SKM-1 treated with dmso at 0.1 percent for 144 hours (cell line): ENCODE measurements around the gene ASTE1.
"Not testable (repeated sequence)": the region's sequence is repeated elsewhere in the genome, so short reads cannot be mapped to it uniquely, and the experiment has no call there.

ENCODE experiments used
- DNase-seq: peaks from one replicate; lab custom pipeline; 2025; ENCODE audit not compliant: unreplicated experiment; lab: John Stamatoyannopoulos, UW

ASTE1 gene

DNA sequence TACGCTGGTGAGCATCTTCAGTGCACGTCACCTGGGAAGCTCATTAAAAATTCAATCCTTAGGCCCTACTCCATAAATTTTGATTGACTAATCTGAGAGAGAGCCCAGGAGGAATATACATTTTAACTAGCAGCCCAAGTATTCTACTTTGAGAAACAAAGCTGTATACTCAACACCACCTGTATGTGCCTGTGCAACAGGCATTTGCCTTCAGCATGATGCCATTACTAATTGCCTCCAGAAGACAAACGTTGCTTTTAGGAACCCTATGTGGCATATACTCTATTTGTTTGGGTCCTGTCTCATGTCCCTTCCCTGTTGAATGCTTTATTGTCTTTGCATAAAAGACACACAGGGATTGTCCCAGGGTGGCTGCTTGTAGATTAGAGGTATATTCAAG is 7.7 kb downstream of the ASTE1 start:
- DNase-seq, result no peak

- DNase-seq, result no peak
Observed at GRCh38 chr3:131009698-131010097, 16.9 kb downstream of the ASTE1 start.

DNA sequence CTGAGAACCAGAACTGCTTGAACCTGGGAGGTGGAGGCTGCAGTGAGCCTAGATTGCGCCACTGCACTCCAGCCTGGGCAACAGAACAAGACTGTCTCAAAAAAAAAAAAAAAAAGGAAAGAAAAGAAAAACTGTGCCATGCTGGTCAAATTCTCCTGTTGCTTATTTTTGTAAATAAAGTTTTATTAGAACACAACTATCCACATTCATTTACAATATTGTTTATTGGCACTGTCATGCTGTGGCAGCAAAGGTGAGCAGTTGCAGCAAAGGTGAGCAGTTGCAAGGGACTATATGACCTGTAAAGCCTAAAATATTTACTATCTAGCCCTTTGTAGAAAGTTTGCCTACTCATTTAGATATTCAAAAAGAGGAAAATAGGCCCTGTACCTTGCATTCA is 18.3 kb downstream of the ASTE1 start:
- no peak for DNase-seq

DNA sequence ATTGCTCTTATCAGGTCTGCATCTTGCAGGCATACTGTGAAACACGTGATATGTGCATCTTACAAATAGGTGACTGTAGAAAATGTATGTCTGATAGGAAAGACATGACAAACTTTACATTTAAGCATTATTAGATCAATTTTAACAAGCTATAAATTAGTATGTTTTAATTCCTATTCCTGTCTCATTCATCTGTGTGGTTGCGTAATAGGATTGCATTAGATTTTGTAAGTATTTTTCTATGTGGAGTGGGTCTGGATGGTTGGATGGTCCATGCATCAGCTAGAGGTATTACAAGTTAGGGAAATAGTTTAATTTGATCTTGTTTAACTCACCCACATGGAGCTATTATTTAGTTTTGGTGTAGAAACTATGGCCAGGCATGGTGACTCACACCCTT is 18.8 kb downstream of the ASTE1 start:
- no peak for DNase-seq

DNA sequence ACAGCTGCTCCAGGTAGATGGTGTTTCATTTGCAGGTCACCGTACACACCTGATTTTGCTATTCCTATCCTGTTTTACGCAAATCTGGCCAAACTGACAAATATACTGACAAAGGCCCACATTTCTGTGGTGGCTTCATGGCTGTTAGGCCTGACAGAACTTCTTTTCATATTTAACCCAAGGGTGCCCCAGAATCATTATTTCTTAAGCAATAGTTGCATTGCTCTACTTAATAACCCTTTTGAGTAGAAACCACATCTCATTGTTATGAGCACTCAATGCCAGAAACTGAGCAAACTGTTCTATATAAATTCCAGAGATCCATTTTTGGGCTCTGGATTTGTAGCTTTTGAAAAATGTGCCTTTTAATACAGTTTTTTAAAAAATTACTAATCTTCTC is 19.4 kb downstream of the ASTE1 start:
- DNase-seq, result no peak

GRCh38 chr3:131004603-131005002 is 22.0 kb downstream of the ASTE1 start:
- no peak for DNase-seq

DNA sequence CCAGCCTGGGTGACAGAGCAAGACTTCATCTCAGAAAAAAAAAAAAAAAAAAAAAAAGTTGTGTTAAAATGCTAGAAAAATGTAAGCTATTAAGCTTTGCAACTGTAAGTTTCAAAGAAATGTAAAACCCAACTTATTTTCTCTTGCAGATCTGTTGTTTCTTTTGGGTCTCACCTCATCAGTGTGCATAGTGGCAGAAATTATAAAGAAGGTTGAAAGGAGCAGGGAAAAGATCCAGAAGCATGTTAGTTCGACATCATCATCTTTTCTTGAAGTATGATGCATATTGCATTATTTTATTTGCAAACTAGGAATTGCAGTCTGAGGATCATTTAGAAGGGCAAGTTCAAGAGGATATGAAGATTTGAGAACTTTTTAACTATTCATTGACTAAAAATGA is 25.6 kb downstream of the ASTE1 start:
- DNase-seq, result no peak

GRCh38 chr3:130997289-130997688 is 29.3 kb downstream of the ASTE1 start:
- peak; percentile 40 for DNase-seq

DNA sequence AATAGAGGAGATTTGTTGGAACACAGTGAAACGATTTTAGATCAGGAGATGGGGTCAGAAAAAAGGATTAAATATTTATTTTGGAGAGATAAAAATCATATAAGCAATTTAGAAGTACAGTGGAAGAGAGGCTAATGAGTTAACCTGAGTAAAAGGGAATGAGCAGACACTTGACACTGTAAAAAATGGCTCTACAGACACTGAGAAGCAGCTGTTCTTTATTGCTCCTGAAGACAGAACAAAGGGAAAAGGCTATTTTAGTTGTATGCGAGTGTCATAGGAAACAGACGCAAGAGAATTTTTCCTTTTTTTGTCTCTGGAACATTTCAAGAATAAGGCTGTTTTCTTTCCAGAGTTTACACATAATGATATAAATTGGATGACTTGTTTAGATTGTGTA is 34.3 kb downstream of the ASTE1 start:
- DNase-seq, result no peak

DNA sequence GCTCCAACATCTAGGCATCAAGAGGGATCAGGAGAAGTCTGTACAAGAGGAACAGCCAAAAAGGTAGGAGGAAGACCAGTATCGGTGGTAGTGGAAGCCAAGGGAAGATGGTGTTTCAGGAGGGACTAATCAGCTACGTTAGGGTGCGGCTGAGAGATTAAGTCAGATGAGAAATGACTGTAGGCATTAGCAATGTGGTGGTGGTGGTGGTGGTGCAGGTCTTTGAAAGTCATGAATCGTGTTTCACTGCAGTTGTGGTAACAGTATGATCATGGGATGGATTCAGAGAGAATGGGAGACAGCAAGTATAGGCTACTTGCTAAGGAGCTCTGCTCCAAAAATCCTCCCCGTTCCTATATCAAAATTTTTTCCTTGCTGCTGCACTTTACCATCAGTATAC is 35.5 kb downstream of the ASTE1 start:
- no peak for DNase-seq

- DNase-seq, result no peak
Observed at GRCh38 chr3:130990282-130990681, 36.3 kb downstream of the ASTE1 start.

- DNase-seq, result no peak
Observed at GRCh38 chr3:130981469-130981868, 45.2 kb downstream of the ASTE1 start.

GRCh38 chr3:130979117-130979516 is 47.5 kb downstream of the ASTE1 start:
- DNase-seq, result no peak

- DNase-seq, result no peak
Observed at GRCh38 chr3:130976706-130977105, 49.9 kb downstream of the ASTE1 start.

DNA sequence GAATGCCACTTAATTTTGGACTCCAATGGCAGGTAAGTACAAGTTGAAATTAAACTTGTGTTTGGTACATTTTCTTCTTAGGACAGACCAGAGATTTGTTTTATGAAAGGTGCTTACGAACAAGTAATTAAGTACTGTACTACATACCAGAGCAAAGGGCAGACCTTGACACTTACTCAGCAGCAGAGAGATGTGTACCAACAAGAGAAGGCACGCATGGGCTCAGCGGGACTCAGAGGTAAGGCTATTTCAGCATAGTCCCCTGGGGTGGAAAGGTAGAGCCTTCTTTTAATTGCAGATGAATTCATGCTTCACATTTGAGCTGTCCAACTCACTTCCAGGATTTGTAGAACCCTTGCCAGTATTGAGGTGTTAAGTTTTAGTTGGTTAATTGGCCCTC is 51.4 kb downstream of the ASTE1 start:
- no peak for DNase-seq

DNA sequence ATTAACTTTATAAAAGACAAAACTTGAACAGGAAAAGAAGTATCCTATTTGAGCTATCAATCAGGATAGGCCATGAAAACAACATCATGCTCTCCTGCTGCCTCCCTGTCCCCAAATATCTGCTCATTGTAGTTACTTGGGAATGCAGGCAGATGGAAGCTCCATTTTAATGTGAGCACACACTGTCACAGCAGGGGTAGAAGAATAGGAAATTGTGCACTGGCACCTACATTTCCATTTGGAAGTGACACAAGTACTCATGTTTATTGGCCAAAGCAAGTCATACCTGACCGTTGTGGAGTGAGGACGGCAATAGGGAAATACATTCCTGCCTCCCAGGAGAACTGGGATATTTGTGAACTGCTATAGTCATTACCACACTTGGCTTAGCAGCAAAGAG is 52.4 kb downstream of the ASTE1 start:
- no peak for DNase-seq

GRCh38 chr3:130973406-130973805 is 53.2 kb downstream of the ASTE1 start:
- DNase-seq, result no peak

DNA sequence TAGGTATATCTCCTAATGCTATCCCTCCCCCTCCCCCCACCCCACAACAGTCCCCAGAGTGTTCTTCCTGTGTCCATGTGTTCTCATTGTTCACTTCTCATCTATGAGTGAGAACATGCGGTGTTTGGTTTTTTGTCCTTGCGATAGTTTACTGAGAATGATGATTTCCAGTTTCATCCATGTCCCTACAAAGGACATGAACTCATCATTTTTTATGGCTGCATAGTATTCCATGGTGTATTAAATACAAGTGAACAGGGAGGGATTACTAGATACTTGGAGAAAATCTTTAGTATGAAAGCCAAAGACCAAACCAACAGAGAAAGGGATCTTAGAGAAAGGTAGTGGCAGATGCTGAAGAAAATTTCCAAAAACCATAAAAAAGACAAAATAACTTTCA is 54.0 kb downstream of the ASTE1 start:
- not testable (repeated sequence) for DNase-seq

DNA sequence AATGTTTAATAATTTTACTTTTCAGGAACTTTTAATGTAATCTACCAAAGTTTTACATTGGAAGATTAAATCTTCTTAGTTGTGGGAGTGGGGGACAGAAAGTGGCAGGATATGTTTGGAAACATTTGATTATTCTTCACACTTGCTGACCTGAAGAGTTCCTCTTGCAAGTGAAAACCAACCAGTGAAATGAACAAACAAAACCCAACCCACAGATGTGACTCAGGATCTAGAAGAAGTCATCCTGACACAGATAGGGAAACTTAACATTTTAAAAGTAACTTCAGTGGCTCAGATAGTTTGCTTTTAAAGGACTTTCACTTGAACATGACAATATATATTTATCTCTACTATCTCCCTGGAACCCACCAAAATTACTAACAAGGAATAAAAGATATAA is 55.4 kb downstream of the ASTE1 start:
- no peak for DNase-seq

DNA sequence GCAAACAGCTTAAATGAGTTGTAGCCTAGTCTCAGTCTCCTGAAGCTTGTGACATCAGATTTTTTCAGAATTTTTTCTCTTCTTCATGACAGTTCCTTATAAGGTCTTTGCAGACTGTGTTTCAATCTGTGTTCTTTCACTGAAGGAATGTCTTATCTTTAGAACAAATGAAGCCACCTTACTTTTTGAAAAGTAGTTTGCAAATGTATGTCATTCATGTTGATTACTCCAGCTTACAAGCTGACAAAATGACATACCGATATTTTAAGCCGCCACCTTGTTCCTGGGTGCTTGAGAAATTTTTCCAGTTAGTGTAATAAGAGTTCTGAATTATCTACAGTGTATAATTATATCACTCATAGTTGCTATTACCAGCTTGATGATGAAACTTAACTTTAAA is 57.0 kb downstream of the ASTE1 start:
- DNase-seq, result no peak

DNA sequence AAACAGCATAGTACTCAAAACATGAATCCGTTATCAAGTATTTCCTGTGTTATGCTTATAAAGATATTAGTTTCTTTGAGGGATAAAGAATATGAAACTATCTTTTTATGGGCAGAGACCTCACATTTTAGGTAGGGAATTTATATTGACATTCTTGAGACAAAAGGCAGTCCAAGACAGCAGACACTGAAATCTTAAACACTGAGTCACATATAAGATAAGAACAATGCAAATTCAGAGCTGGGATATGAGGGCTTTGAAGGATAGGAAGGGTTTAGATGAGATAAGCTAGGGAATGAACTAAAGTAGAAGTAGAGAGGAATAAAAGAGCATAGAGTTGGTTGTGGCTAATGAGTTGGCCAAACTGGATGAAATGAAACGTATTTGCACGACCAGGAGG is 58.4 kb downstream of the ASTE1 start:
- no peak for DNase-seq

DNA sequence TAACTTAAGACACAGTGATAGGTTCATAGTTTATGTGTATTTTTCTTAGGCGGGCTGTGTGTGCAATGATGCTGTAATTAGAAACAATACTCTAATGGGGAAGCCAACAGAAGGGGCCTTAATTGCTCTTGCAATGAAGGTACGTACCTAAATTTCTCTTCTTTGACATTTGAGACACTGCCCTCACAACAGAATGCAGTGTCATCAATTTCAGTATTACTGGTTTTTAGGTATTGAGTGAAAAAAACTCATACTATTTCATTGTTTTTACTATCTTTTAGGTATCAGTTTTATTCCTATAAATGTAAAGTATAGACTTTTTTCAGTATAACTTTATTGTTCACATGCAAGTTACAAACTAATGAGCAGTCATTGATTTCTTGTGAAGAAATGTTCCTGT is 59.3 kb downstream of the ASTE1 start:
- DNase-seq, result no peak

DNA sequence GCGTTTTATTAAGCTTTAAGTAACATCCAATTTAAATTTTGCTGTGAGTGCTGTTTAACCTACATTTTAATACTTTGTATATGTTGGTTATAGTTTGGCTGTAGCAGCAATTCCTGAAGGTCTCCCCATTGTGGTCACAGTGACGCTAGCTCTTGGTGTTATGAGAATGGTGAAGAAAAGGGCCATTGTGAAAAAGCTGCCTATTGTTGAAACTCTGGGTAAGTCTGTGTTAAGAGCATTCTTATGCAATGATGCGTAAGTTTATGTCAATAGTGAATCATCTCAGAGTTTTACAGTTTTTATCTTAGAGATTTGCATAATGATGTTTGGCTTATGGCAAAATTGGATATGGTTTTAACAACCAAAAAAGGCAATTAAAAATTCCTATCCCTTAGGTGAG is 62.7 kb downstream of the ASTE1 start:
- DNase-seq, result no peak
